DMS53 treated with DMSO at 0.1 percent for 48 hours (cell line): ENCODE results near the gene GJB5.
"Not testable (repeated sequence)": the region's sequence is repeated elsewhere in the genome, so short reads cannot be mapped to it uniquely, and the experiment has no call there.

Experiments
- DNase-seq: peaks from one replicate; lab custom pipeline; 2025; ENCODE audit not compliant: unreplicated experiment; lab: John Stamatoyannopoulos, UW

The GJB5 gene

DNA sequence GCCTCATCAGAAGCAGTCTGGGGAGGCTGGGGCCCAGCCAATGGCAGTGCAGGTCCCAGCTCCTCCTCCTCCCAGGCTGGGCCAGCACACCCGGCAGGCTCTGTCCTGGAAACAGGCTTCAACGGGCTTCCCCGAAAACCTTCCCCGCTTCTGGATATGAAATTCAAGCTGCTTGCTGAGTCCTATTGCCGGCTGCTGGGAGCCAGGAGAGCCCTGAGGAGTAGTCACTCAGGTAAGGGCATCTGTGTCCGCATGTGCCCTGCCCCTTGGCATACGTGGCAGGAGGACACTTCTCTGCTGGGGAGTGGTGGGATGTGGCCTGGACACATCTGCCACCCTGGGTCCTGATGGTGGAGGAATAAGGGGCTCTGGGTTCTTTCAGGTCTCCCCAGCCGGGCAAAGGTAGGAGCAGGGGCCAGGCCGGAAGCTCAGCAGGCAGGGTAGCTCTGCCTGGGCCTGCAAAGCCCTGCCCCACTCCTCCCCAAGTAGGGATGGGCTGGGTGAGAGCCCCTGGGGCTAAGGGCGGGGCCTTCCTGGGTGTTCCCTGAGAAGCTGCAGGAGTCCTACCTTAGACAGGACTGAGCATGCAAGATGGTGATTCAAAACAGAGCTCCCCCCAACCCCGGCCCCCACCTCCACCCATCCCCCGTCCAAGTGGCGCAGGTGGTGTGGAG, at the start of gene GJB5:
TSS of gene GJB5 (plus strand) at position 84 of the 674 bp plus-strand sequence. CDS start 2,284 bp downstream, outside the sequence.
- DNase-seq, result no peak

DNA sequence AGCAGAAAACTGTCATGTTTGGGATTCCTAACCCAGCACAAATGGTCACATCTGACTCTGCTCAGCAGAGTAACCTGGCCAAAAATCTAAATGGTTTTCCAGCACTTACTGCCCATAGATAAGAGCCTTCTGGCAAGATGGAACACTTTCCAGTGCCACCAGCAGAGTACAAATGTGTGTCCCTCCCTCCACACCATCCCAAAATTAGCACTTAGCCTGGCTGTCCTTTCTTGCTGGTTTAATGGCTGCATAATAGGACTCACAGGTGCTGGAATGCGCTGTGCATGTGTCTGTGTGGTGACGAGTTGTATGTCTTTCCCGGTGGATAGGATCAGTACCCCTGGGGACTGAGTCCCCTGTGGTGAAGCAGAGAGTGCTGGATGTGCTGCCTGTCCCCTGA, 49.8 kb upstream of the GJB5 start:
- no peak for DNase-seq

- DNase-seq, result no peak
Observed at GRCh38 chr1:34708106-34708505, 46.7 kb upstream of the GJB5 start.

GRCh38 chr1:34709547-34709946, 45.3 kb upstream of the GJB5 start:
- no peak for DNase-seq

DNA sequence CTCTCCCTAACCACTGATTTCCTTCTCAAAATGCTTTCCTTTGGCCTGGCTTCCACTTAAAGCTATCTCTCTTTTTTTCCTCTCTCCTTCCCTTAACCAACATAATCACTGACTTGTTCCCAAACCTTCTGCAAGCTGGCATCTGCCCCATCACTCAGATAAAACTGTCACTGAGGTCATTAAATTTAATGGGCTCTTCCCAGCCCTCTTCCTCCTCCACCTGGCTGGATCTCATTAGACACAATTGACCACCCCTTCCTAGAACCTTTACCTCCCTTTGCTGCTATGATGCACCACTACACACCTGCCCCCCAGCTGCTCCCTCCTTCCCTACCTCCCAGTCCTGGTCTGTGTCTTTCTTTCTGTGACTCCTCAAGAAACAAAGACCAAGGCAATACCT, 44.0 kb upstream of the GJB5 start:
- no peak for DNase-seq

DNA sequence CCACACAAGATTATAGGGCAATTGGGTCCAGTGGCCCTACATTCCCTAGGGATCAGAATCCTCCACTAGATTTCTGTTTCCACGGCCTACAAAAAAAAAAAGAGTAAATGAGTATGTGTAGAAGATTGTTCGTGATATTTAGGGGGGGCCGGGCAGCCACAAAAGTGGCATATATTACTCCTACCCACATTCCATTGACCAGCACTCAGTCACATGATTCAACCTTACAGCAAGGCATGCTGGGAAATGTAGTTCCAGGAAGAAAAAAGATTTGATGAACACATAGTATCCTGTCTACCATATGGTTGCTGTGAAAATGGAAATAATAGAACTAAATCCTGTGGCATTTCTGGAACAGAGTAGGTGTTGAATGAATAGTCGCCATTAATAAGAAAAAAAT, 43.4 kb upstream of the GJB5 start:
- no peak for DNase-seq

- DNase-seq, result no peak
Observed at GRCh38 chr1:34712007-34712688, 42.7 kb upstream of the GJB5 start.

GRCh38 chr1:34713443-34713842, 41.4 kb upstream of the GJB5 start:
- no peak for DNase-seq

- DNase-seq, result no peak
Observed at GRCh38 chr1:34714386-34714785, 40.5 kb upstream of the GJB5 start.

DNA sequence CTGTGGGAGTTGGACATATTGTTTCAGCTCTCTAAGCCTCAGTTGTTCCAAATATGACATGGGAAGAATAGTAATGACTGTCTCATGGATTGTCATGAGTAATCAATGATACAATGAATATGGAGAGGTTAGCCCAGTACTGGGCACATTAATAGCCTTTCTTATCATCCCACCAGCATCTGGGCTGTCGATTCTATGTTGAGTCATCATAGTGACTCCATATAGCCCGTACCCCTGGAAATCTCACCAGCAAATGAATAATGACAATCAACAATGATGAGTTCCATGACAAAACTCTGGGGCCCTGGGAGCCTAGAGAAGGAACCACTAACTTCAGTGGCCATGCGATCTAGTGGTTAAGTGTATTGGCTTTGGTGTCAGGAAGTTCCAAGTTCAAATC, 39.7 kb upstream of the GJB5 start:
- DNase-seq, result no peak

DNA sequence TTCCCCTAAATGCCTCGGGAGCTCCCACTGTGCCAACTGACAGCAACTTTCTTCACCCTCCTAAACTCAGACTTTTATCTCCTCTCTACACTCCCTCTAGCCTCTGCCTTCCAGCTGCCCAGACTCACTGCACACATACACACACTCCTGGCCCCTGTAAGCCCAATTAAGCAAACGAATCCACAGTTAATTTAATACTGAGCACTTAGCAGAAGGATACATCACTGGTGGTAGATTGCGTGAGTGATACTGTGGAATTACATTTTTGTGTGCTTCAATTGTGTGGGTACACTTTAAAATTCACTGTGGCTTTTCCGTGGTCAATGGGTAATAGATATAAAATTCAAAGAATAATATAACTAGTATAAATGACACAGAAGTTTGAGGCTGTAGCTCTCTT, 33.6 kb upstream of the GJB5 start:
- DNase-seq, result no peak

GRCh38 chr1:34721646-34722355, 33.0 kb upstream of the GJB5 start:
- DNase-seq, result no peak

- no peak for DNase-seq
Observed at GRCh38 chr1:34726861-34727260, 28.0 kb upstream of the GJB5 start.

- DNase-seq, result no peak
Observed at GRCh38 chr1:34730485-34730884, 24.4 kb upstream of the GJB5 start.

DNA sequence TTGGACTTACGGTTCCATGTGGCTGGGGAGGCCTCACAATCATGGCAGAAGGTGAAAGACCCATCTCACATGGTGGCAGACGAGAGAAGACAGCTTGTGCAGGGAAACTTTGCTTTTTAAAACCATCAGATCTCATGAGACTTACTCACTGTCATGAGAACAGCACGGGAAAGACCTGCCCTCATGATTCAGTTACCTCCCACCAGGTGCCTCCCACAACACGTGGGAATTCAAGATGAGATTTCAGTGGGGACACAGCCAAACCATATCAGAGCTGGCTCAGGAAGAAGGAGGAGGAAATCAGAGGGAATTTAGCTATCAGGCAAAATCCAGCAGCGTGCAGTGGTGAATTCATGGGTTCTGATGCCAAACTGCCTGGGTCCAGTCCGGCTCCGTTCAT, 22.0 kb upstream of the GJB5 start:
- not testable (repeated sequence) for DNase-seq

DNA sequence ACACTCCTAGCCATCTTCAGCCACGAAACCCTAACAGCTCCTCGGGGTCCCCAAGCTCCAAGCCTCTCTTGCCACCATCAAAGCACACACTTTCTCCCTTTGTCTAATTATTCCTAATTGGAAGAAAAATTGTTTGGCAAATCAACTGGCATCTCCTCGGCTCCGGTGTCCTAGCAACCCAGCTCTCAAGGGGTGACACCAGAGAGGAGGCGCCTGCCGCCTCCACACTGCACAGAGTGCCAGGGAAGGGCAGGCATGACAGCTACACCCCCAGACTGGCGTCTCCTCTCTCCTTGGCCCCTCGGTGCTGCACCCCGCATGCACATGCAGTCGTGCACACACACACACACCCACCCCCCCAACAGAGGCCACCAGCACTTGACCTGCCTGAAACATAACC, 18.2 kb upstream of the GJB5 start:
- no peak for DNase-seq

DNA sequence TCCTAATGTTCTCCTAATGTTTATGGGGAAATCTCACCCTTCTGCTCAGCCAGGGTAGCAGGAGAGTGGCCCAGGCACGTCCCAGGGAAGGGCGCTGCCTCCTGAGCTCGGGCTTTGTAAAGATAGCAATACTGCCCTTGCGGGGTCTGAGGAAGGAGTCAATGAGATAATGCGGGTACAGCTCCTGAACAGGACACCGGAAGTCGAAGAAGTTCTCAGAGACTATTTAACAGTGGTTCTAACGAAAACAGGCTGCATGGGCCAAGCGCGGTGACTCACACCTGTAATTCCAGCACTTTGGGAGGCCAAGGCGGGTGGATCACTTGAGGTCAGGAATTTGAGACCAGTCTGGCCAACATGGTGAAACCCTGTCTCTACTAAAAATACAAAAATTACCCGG, 17.6 kb upstream of the GJB5 start:
- DNase-seq, result not testable (repeated sequence)

DNA sequence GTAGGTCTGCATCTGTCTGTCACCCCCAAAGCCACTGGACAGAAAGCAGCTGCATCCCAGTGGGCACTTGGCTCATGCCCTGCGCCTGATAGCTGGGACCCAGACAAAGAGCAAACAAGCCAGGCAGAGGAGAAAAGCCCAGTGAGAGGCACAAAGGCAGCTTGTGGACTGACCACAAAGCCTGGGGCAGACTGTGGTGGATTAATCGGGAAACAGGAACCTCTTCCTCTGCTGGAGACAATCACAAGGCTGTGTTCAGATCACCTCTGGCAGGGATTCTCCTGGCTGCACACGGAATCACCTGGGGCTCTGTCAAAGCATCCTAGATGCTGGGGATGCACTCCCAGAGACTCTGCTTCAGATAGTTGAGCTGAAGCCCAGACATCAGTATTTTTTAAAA, 15.2 kb upstream of the GJB5 start:
- no peak for DNase-seq

GRCh38 chr1:34740161-34740868, 14.5 kb upstream of the GJB5 start:
- DNase-seq, result peak; percentile 41

DNA sequence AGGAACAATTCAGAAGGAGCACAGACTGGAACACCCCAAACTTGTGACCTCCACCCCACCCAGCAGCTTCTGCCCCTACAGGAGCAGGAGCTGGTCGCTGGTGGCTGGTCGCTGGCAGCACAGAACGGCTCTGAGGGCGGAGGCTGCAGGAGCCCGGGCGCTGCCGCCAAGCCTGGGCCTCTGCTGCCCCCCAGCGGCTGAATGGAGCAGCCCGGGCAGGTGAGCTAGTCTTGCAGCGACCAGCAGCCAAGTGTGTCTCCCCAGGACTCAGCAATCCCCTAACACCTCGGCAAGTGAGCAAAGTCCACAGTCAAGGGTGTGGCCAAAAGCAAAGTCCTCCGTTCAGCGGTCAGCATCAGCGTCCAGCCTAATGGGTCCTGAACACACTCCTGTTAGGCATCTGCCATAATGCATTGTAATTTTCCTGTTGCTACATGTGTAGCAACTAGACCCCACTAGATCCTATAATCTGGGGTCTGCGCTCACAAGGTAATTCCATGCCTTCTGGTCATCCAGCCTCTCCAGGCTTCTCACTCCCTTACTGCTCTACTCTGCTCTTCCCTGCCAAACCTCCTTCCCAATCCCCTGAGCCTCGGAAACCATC, 12.1 kb upstream of the GJB5 start:
- peak; percentile 68 for DNase-seq

DNA sequence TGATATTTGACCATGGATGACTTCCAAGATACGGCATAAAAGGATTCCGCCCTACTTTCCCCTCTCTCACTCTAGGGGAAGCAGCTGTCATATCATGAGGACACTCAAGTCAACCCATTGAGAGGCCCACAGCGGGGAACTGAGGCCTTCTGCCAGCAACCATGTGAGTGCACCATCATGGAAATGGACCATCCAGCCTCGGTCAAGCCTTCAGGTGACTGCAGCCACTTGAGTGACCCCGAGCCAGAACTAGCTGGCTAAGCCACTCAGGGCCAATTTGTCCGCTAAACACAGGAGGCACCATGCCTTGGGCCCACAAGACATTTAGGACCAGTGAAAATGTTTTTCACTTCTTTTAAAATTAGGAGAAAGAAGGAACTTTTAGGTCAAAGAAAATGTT, 11.1 kb upstream of the GJB5 start:
- no peak for DNase-seq
